HUES6 (cell line): ENCODE measurements around the gene MAGI1.

Experiments used
- H3K27ac ChIP-seq: 2 replicates; pipeline ENCODE4 v1.7.0; 2013; ENCODE audit warnings: low read depth, mild to moderate bottlenecking, low read length, inconsistent platforms
- H3K27me3 ChIP-seq: 2 replicates; pipeline ENCODE4 v1.6.1; 2013; ENCODE audit warnings: low read length; ENCODE audit not compliant: control insufficient read depth, insufficient read depth
- H3K36me3 ChIP-seq: 2 replicates; pipeline ENCODE4 v1.6.1; 2013; ENCODE audit warnings: low read length; ENCODE audit not compliant: control insufficient read depth, insufficient read depth
- H3K4me1 ChIP-seq: 2 replicates; pipeline ENCODE4 v1.6.1; 2013; ENCODE audit warnings: low read length; ENCODE audit not compliant: control insufficient read depth, insufficient read depth
- H3K4me3 ChIP-seq: 2 replicates; pipeline ENCODE4 v1.5.1; 2013; ENCODE audit warnings: low read depth, low read length
- H3K9ac ChIP-seq: one replicate; pipeline ENCODE4 v1.6.1; 2013; ENCODE audit warnings: mild to moderate bottlenecking, low read length
- H3K9me3 ChIP-seq: 2 replicates; pipeline ENCODE4 v1.6.1; 2013; ENCODE audit warnings: low read depth, low read length; ENCODE audit not compliant: control insufficient read depth, insufficient read depth

MAGI1 gene

GRCh38 chr3:65665915-65666314 is 372.8 kb downstream of the MAGI1 start:
- H3K27me3 ChIP-seq = no peaks in the 10 kb centered on the region
- no peak overlapping the region for H3K9ac ChIP-seq
- no peaks in the 10 kb centered on the region for H3K36me3 ChIP-seq
- no peak overlapping the region for H3K27ac ChIP-seq
- no peaks in the 10 kb centered on the region for H3K9me3 ChIP-seq
- H3K4me1 ChIP-seq = peaks cover 6% of the 10 kb centered on the region; the same call in 1 of the 2 replicates
- no peak overlapping the region for H3K4me3 ChIP-seq

GRCh38 chr3:65664931-65665330 is 373.8 kb downstream of the MAGI1 start:
- no peak overlapping the region for H3K9ac ChIP-seq
- no peak overlapping the region for H3K27ac ChIP-seq

GRCh38 chr3:65664446-65664845 is 374.3 kb downstream of the MAGI1 start:
- no peaks in the 10 kb centered on the region for H3K36me3 ChIP-seq
- H3K27me3 ChIP-seq = no peaks in the 10 kb centered on the region
- no peaks in the 10 kb centered on the region for H3K9me3 ChIP-seq
- no peak overlapping the region for H3K4me3 ChIP-seq
- H3K9ac ChIP-seq = no peak overlapping the region
- H3K27ac ChIP-seq = no peak overlapping the region
- H3K4me1 ChIP-seq = peaks cover 6% of the 10 kb centered on the region; the same call in 1 of the 2 replicates

More at GRCh38 chr3:65664931-65665330, 373.8 kb downstream of the MAGI1 start:
- H3K27me3 ChIP-seq = no peaks in the 10 kb centered on the region
- H3K4me1 ChIP-seq = peaks cover 6% of the 10 kb centered on the region; the same call in 1 of the 2 replicates
- H3K36me3 ChIP-seq = no peaks in the 10 kb centered on the region
- H3K4me3 ChIP-seq = no peak overlapping the region
- H3K9me3 ChIP-seq = no peaks in the 10 kb centered on the region

- H3K36me3 ChIP-seq = no peaks in the 10 kb centered on the region
- H3K4me3 ChIP-seq = no peak overlapping the region
- H3K9me3 ChIP-seq = no peaks in the 10 kb centered on the region
- H3K27me3 ChIP-seq = no peaks in the 10 kb centered on the region
- no peak overlapping the region for H3K9ac ChIP-seq
- H3K27ac ChIP-seq = no peak overlapping the region
- H3K4me1 ChIP-seq = peaks cover 13% of the 10 kb centered on the region; the same call in 1 of the 2 replicates
These were observed 376.6 kb downstream of the MAGI1 start for GRCh38 chr3:65662095-65662494.

- Histone ChIP-seq H3K4me3 (no peak overlapping the region), H3K9me3 (no peaks in the 10 kb centered on the region), H3K36me3 (no peaks in the 10 kb centered on the region), H3K4me1 (peaks cover 7% of the 10 kb centered on the region; the same call in 1 of the 2 replicates), H3K27me3 (no peaks in the 10 kb centered on the region), H3K9ac (no peak overlapping the region), H3K27ac (no peak overlapping the region)
These were observed 378.6 kb downstream of the MAGI1 start for GRCh38 chr3:65660000-65660598.

- no peaks in the 10 kb centered on the region for H3K9me3 ChIP-seq
- H3K9ac ChIP-seq = no peak overlapping the region
- H3K27me3 ChIP-seq = no peaks in the 10 kb centered on the region
- no peak overlapping the region for H3K4me3 ChIP-seq
- no peaks in the 10 kb centered on the region for H3K36me3 ChIP-seq
- H3K27ac ChIP-seq = no peak overlapping the region
- peaks cover 7% of the 10 kb centered on the region; the same call in 1 of the 2 replicates for H3K4me1 ChIP-seq
These were observed 379.3 kb downstream of the MAGI1 start for GRCh38 chr3:65659396-65659795.

GRCh38 chr3:65658401-65658800 is 380.3 kb downstream of the MAGI1 start:
- peaks cover 7% of the 10 kb centered on the region; the same call in 1 of the 2 replicates for H3K4me1 ChIP-seq
- no peaks in the 10 kb centered on the region for H3K9me3 ChIP-seq
- no peak overlapping the region for H3K4me3 ChIP-seq
- H3K27me3 ChIP-seq = no peaks in the 10 kb centered on the region
- H3K36me3 ChIP-seq = no peaks in the 10 kb centered on the region
- H3K27ac ChIP-seq = no peak overlapping the region
- H3K9ac ChIP-seq = no peak overlapping the region

- Histone ChIP-seq H3K27me3 (no peaks in the 10 kb centered on the region), H3K9ac (no peak overlapping the region), H3K4me3 (no peak overlapping the region), H3K36me3 (no peaks in the 10 kb centered on the region), H3K9me3 (peaks cover 4% of the 10 kb centered on the region; the same call in 1 of the 2 replicates), H3K4me1 (peaks cover 7% of the 10 kb centered on the region; the same call in 1 of the 2 replicates), H3K27ac (no peak overlapping the region)
These were observed 383.7 kb downstream of the MAGI1 start for GRCh38 chr3:65655061-65655460.

- peaks cover 4% of the 10 kb centered on the region; the same call in 1 of the 2 replicates for H3K4me1 ChIP-seq
- no peak overlapping the region for H3K9ac ChIP-seq
These were observed 385.0 kb downstream of the MAGI1 start for GRCh38 chr3:65653731-65654130.

GRCh38 chr3:65650247-65650646 is 388.5 kb downstream of the MAGI1 start:
- no peaks in the 10 kb centered on the region for H3K27me3 ChIP-seq
- no peak overlapping the region for H3K9ac ChIP-seq
- no peaks in the 10 kb centered on the region for H3K36me3 ChIP-seq
- H3K4me1 ChIP-seq = no peaks in the 10 kb centered on the region; the same call in 1 of the 2 replicates
- no peak overlapping the region for H3K27ac ChIP-seq
- H3K4me3 ChIP-seq = no peak overlapping the region
- peaks cover 11% of the 10 kb centered on the region; the same call in 1 of the 2 replicates for H3K9me3 ChIP-seq

More at GRCh38 chr3:65653731-65654130, 385.0 kb downstream of the MAGI1 start:
- Histone ChIP-seq H3K27me3 (no peaks in the 10 kb centered on the region), H3K36me3 (no peaks in the 10 kb centered on the region), H3K4me3 (no peak overlapping the region), H3K27ac (no peak overlapping the region), H3K9me3 (peaks cover 7% of the 10 kb centered on the region; the same call in 1 of the 2 replicates)

GRCh38 chr3:65647369-65647768 is 391.3 kb downstream of the MAGI1 start:
- Histone ChIP-seq H3K4me1 (no peaks in the 10 kb centered on the region; the same call in 1 of the 2 replicates), H3K27ac (no peak overlapping the region), H3K36me3 (no peaks in the 10 kb centered on the region), H3K4me3 (no peak overlapping the region), H3K9me3 (peaks cover 11% of the 10 kb centered on the region; the same call in 1 of the 2 replicates), H3K9ac (no peak overlapping the region), H3K27me3 (no peaks in the 10 kb centered on the region)
